K562 treated with DMSO at 1 percent for 48 hours (cell line): ENCODE results near the gene PPFIA2. TPM values are rescaled to one million over a fixed set of nuclear protein-coding genes. Genes with fewer than 3 reads are reported as not detected.

ENCODE experiments used
- total RNA-seq: library from RNA; unstranded; fragments of 300-600 nt; gene quantifications from 2 replicates; pipeline ENCODE4 v1.2.3, GENCODE V29; 2022; ENCODE audit warnings: low replicate concordance; ENCODE audit errors: extremely low read depth

The PPFIA2 gene
- total RNA-seq = not detected in 2 replicates

DNA sequence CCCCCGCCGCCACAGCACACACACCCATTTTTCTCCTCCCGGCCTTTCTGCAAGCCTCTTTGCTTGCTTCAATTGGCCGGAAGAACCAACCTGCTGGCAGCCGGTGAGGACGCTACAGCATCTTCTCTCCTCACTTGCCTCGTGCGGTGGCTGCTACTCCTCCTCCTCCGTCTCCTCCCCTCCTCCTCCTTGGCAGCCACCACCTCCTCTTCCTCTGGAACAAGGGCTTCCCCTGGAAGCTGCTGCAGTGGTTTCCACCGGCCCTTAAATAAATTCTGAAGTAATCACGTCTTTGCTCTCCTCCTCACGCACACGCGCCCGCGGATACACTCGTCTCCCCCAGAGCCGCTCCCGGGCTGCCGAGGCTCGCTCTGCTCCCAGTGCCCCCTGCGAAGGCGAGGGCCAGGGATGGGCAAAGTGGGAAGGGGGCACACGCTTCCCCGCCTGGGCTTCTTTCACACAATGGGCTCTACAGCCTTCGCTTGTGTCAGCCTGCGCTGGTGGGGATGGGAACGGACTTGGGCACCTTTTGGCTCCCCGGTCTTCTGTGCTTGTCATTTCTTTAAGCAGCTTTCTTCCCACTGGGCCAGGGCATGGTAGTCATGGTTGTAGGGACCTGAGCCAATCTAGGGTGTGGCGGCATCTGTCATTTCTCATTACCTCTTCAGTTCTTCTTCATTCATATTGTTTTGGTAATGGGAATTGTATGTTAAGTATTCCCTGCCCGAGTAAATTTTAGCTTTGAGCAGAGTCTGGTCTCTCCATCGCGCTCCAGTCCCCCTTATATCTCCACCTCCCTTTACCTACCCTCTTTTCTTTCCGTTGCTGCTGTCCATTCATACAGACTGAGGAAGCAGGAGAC, at the start of gene PPFIA2:
Gene PPFIA2, minus strand, starts transcription at position 161 of the 862 bp plus-strand sequence.

